Muscle of back (tissue), 11 donors: ENCODE measurements around the gene NOXO1. TPM values are rescaled to one million over a fixed set of nuclear protein-coding genes. Genes with fewer than 3 reads are reported as not detected.
"Not testable (repeated sequence)": the region's sequence is repeated elsewhere in the genome, so short reads cannot be mapped to it uniquely, and the experiment has no call there.

Experiments
- DNase-seq, 3 donors: peaks; one replicate each; pipeline versions ENCODE4 v3.0.0 to v3.0.0-alpha.2; 2013
- polyA plus RNA-seq, 10 donors: library from polyadenylated mRNA; unstranded; fragments of 120-200 nt; gene quantifications; one replicate each; pipeline ENCODE4 v1.2.1, GENCODE V29; 2013; ENCODE audit not compliant: insufficient read length in 10 of 10

NOXO1 gene
- polyA plus RNA-seq, 10 donors: 0.18 to 1.5 (median 0.77) TPM

DNA sequence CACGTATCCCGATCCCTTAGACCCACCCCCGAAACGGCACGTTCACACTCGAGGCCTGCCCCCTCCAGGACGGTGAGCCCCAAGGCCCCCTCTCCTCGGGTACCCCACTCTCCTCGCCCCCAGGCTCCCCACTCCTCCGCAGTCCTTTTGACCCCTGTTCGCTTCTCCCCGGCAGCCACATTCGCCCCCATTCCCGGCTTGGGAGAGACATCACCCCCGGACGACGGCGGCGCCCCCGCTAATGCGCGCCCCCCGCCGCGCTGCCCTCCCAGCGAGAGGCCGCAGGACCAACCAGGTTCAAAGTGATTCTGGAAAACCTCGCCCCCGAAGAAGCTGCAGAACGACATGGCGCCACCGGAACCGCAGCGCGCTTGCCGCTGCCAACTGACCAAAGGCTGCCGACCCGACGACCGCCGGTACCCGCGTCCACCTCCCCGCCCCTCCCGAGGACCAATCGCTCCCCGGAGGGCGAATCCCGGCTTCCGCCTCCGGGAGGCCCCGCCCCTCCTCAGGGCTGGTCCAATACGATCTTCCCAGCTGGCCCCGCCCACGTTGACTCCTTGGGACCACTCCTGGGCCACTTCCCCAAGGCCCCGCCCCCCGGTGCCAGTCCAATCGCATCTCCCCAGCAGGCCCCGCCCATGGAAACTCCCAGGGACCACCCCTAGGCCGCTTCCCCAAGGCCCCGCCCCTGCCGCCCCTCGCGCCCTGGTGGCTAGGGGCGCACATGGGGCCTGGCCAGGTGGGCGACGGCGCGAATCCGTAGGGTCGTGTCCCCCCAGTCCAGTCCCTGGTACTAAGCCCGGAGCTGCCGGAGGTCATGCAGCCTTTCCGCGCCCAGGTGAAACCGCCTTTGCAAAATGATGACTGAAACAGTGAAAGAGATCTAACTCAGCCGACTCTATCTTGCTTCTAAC lies 38.2 kb downstream of the NOXO1 start, which contains the start of gene MSRB1:
Gene MSRB1 (minus strand): TSS at position 390 of the 917 bp plus-strand sequence. CDS start 43 bp downstream, at position 347.
- DNase-seq: peak; percentile 98 to 99 (median 98)

DNA sequence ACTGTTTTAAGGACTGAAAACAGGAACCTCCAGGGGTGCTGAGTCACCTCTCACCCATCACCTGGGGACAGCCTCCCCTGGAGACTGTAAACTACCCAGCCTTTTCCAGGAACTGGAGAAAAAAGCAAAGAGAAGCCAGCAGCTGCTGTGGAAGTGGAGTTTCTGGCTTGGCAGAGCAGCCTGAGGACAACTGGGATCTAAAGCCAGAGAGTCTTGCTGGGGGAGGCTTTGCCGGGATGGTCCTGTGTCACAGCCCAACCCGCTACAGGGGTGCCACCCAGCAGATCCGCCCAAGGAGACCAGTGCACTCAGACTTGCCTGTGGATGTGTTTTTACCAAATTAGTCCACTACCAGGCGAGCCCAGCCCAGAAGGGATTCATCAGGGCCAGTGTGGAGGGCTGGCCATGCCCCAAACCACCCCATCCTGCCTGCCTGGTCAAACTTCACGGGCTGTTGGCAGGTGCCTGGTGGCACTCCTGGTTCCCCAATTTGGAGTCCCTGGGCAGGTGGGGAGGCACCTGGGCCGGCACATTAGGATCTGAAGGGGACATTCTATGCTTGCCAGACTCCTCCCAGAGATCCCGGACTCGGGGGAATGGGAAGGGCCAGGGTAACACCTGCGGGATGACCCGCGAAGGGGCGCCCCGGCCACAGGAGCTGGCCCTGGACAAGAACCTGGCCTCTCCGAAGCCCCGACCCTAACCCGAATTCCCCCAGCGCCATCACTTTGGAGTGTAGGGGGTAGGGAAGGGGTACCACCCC lies 39.0 kb downstream of the NOXO1 start:
- DNase-seq: no peak

DNA sequence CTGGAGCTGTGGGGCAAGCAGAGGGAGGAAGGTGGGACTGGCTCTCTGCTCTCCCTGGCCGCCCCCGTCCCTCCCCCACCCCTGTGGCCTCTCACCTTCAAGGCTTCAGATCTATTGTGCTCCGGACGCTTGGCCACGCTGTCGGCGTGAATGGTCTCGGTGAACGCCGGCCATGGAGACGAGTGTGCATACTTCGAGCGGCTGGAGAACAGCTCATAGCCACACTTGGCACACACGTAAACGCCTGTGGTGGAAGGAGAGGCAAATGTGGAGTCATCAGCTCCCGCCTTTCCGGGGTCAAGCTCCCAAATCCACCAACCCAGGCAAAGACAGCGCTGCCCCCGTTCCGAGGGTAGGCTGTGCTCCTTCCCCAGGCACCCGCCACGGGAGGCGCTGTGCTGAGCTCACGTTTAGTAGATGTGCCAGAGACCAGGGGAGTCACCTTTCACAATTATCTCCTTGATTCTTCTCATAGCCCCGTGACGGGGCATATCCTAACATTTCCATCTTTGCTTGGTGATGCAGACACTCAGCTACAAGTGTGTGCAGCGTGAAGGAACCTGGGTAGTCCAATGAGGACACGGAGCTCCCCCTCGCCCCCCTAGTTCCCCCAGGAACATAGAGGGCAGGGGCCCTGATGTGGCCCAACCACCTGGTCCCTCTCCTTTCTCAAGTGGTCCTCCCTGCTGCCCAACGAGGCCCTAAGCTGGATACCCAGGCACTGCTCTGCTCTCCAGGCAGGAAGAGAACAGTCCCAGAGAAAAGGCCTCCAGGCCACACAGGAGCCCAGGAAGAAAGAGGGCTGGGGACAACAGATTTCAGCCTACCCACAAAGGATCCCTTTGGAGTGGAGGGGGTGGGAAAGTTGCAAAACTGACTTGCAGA lies 39.9 kb downstream of the NOXO1 start:
- no peak for DNase-seq

DNA sequence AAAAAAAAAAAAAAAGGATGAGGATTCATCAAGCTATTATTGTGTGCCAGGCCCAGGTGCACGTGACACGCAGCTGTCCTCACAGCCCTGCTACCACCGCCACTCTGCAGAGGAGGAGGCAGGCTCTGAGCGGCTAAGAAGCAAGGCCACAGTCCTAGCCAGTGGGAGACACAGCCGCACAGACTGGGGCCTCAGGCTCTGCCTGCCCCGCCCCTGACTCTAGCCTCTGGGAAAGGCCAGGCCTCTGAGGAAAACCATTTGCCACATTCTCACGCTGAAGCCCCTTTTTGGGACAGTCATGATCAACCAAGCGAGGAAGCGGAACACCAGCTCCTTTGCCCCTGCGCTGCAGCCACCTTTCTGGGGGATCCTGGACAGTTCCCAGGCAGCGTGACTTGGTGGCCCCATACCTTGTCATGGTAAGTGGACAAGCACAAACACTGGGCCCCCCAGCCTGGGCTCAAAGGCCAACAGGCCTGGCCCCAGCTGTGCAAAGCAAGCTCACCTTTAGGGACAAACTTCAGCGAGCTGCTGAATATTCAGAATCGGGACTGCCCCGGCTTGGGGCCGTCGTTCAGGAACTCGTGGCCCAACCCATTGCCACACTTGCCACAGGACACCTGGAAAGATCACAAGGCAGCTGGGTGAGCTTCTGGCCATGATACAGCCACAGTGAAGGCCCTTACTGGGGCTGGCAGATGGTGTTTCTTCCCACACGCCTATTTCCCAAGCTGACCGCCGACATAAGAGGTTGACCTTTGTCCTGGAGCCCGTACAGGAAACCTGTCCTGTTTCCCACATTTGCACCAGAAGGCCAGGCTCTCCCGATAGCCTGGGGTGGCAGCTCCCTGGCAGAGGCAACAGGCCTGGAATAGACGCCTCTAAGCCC lies 40.8 kb downstream of the NOXO1 start:
- DNase-seq: no peak

DNA sequence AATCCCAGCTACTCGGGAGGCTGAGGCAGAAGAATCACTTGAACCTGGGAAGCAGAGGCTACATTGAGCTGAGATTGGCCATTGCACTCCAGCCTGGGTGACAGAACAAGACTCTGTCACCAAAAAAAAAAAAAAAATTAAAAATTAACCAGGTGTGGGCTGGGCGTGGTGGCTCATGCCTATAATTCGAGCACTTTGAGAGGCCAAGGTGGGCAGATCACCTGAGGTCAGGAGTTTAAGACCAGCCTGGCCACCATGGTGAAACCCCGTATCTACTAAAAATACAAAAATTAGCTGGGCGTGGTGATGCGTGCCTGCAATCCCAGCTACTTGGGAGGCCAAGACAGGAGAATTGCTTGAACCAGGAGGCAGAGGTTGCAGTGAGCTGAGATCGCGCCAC lies 41.4 kb downstream of the NOXO1 start:
- DNase-seq: not testable (repeated sequence)

DNA sequence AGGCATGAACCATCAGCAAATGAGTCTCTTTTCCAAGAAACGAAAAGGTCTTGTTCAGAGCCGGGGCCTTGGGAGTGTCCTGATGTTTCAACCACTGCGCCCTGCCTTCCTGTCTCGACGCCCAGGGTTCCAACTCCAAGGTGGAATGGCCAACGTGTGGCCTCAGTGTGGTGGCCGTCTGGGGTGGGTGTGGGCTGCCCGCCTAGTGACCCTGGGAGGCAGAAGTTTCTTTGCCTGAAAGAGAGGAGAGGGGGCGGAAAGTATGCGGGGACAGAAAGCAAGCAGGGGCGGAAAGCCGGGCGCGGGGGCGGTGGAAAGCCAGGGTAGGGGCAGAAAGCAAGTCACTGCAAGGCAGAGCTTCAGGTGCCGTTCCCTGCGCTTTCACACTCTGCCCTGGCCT lies 42.4 kb downstream of the NOXO1 start:
- no peak for DNase-seq

DNA sequence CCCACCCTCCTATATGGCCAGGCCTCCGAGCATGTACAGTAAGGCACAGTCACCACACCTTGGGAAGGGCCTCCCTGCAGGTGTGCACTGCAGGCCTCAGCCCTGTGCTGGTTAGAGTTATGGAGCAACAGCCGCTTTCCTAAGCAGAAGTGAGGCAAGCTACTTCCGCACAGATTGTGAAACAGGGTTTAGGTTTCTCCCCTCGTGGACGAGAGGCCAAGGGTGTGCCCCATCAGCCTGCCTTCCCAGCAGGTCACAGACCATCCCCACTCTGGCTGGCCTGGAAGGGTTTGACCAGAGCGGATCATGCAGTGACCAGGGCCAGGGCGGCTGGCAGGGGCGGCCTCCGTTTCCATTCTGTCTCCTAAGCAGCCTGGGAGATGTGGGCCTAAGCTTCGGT lies 43.0 kb downstream of the NOXO1 start:
- no peak for DNase-seq

DNA sequence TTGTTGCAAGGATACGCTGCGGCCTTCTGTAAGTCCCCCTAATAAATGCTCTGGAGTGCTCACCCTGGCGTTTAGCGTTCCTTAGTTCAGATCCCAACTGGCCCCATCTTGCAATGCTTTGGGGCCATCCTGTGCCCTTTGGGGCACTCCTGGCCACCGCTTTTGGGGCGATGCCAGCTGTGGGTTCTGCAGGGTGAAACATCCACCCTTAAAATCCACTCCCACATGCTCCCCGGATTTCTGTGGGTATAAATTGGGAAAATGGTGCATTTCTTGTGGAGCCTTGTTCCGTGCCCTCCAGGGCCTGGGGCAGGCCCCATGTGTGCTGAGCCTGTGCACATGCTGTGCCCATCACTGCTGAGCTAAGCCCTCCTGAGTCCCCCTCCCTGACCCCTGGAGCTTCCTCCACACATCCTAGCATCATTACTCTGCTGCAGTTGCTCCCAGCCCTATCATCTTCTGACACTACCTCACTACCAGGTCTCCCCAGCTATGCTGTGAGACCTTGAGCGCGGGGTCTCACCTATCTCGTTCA lies 44.3 kb downstream of the NOXO1 start:
- no peak for DNase-seq

DNA sequence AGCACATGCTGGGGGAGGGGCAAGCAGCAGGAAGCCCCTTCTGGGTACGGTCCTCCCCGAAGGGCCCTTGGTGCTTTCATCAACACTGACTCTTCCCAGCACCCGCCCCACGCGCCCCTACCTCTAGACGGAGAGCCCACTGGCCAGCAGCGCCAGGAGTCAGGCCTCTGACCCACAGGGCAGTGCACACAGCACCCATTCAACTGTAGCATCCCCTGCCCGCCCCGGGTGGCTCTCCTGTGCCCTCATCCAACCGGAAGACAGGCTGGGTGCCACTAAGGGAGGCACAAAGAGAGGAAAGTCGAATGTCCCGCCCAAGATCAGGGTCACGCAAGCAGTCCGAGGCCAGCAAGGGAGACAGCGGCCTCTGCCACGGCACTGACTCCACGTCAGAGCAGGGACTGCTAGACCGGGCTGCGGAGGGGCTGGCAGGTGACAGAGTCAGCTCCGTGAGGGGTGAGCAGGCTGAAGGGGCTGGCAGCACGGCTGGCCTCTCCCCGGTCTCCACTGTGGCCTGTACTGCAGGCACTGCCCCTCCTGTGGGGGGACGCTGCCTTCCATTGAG lies 48.1 kb downstream of the NOXO1 start:
- no peak for DNase-seq

DNA sequence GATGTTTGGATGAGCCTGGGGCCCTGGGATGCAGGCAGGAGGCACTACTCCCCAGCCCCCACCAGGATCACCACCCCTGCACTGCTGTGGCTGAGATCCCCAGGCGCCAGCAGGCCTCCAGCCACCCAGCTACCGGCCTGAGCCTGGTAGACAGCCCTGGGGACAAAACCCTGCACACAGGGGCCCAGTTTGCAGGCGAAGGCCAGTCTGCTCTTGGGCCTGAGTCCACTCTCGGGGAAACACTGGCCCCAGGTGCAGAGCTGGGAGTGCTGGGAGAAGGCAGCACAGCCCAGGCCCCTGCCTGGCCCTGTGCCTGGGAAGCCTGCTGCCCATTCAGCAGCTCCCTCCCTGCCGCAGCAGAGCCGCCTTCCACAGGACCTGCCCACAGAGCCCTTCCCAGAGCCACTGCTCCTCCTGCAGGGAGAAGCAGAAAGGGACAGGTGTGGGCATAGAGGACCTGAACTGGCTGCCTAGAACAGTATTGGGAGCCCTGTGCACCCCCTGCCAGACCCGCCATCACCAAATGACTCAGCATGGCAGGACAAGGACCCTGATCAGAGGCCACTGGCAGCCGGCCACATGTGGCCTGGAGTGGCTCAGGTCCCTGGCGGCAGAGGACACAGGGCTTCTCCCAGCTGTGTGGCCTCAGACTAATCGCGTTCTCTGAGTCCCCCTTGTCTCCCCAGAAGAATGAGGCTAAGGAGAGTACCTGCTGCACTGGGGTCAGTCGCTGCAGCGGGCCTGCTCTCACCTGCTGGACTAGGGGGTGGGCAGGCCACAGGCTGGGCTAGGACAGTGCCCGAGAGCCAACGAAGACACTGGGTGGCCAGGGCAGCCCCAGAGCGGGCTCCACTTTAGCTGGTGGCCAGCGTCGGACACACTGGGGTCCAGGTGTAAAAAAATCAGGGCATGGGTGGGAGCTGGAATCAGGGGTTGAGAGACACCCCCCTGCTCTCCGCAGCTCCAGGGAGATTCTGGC lies 48.9 kb downstream of the NOXO1 start:
- DNase-seq: no peak

DNA sequence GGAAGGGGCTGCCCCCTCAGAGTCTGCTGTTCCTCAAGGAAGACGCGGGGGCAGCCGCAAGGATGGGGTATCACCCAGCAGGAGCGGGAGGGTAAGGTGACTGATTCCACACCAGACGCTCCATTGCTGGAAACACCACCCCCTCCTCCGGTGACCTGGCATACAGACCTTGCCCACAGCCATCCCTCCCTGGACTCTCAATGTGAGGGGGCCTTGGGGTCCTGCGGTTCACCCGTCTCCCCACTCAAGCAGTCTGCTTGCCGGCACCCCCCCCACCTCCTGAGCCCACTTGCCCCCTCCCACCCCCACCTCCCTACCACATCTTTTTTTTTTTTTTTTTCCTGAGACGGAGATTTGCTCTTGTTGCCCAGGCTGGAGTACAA lies 50.9 kb downstream of the NOXO1 start:
- no peak for DNase-seq

DNA sequence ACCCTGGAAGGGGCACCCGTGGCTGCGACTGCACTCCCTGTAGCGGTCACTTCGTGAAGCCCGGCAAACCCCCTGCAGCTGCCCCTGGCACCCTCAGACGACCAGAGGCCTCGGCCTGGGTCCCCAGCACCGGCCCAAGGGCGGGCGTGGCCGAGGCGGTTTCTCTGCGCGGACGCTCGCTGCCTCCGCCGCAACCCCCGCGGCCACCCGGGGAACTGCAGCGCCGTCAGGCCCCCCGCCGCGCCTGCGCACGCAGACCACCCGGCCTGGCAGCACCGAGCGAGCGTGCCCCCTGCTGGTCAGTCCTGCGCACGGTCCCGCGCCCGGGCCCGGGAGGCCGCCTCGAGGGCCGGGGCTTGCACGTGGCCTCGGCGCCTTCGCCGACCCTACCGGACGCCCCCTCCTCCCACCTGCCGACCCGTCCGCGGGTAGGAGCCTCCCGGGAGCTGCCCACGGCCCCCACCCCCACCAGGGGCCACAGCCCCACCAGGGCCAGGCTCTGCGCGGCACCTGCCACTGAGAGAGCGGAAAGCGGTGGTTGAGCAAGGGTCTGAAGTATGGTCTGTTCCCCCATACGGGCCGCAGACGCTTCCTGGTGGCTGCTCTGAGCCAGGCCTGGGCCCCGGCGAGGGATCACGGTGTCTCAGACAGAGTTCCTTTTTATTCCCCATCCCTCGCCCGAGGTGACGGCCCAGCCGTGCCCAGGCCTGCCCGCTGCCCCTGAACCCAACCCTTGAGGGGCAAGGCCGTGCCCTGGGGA lies 51.5 kb downstream of the NOXO1 start:
- peak; percentile 81 to 94 (median 91) for DNase-seq

DNA sequence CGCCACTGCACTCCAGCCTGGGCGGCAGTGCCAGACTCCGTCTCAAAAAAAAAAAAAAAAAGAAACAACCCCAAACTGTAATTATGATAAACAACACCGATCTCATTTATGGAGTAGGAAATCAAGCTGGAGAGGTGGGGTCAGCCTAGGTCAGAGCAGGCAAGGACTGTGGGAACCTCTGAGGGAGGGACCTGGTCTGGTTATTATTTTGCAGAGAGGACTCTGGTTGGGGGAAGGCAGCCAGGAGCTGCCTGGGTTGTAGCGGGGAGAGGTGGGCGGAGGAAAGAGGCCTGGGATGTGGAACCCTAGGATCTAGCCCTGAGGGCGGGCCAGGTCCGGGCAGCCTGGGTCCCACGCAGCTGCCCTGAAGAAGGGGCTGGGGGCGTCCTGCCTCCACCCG lies 52.2 kb downstream of the NOXO1 start:
- peak in 1 of 3 donors; percentile 63 for DNase-seq

Other genes starting within 250 kb of the NOXO1 start
- 10 to 100 TPM; 11.2 to 33.1 (median 17.3) TPM for gene NME3, start 209.9 kb downstream of the NOXO1 start, polyA plus RNA-seq
- gene EME2, start 208.7 kb downstream of the NOXO1 start, polyA plus RNA-seq: 1 to 10 TPM; 3.5 to 8.5 (median 5.5) TPM
- gene MRPS34, start 208.3 kb downstream of the NOXO1 start, polyA plus RNA-seq: 10 to 100 TPM; 31.4 to 56.5 (median 38.5) TPM
- gene SPSB3, start 198.9 kb downstream of the NOXO1 start, polyA plus RNA-seq: 10 to 100 TPM; 15.3 to 24.8 (median 22.5) TPM
- gene NUBP2, start 198.5 kb downstream of the NOXO1 start, polyA plus RNA-seq: 10 to 100 TPM; 28.6 to 49.6 (median 35.7) TPM
- gene IGFALS, start 187.8 kb downstream of the NOXO1 start, polyA plus RNA-seq: under 1 TPM in 9 of 10 donors, not detected in 1; 0.21 to 0.49 (median 0.26) TPM
- 10 to 100 TPM; 28.9 to 45.3 (median 35.9) TPM for gene HAGH, start 154.6 kb downstream of the NOXO1 start, polyA plus RNA-seq
- 10 to 100 TPM; 14.5 to 25.5 (median 18.7) TPM for gene FAHD1, start 154.3 kb downstream of the NOXO1 start, polyA plus RNA-seq
- 1 to 10 TPM in 1 of 10 donors, under 1 TPM in 8, not detected in 1; 0.08 to 2.4 (median 0.50) TPM for gene MEIOB, start 109.3 kb downstream of the NOXO1 start, polyA plus RNA-seq
- gene HS3ST6, start 63.1 kb downstream of the NOXO1 start, polyA plus RNA-seq: 1 to 10 TPM in 2 of 10 donors, not detected in 8; 1.6 to 4.3 TPM
- 10 to 100 TPM; 17.6 to 40.8 (median 27.6) TPM for gene MSRB1, start 38.3 kb downstream of the NOXO1 start, polyA plus RNA-seq
- 10 to 100 TPM in 9 of 10 donors, 1 to 10 TPM in 1; 9.1 to 73.5 (median 46.2) TPM for gene RPL3L, start 26.8 kb downstream of the NOXO1 start, polyA plus RNA-seq
- gene NDUFB10, start 21.9 kb downstream of the NOXO1 start, polyA plus RNA-seq: 100 to 1,000 TPM; 111 to 148 (median 127) TPM
- 1,000 to 10,000 TPM; 2,391 to 3,374 (median 3,214) TPM for gene RPS2, start 16.6 kb downstream of the NOXO1 start, polyA plus RNA-seq
- gene RNF151, start 14.6 kb downstream of the NOXO1 start, polyA plus RNA-seq: not detected
- gene TBL3, start 9.4 kb downstream of the NOXO1 start, polyA plus RNA-seq: 10 to 100 TPM; 18.7 to 35.0 (median 27.8) TPM
- gene GFER, start 2.7 kb upstream of the NOXO1 start, polyA plus RNA-seq: 10 to 100 TPM; 12.4 to 18.7 (median 15.5) TPM
- 1 to 10 TPM in 5 of 10 donors, under 1 TPM in 5; 0.46 to 2.1 (median 0.98) TPM for gene SYNGR3, start 8.5 kb upstream of the NOXO1 start, polyA plus RNA-seq
- gene ZNF598, start 28.4 kb upstream of the NOXO1 start, polyA plus RNA-seq: 10 to 100 TPM; 13.7 to 25.1 (median 18.8) TPM
- 1 to 10 TPM in 6 of 10 donors, under 1 TPM in 4; 0.59 to 4.1 (median 1.3) TPM for gene NPW, start 38.3 kb upstream of the NOXO1 start, polyA plus RNA-seq
- gene NHERF2, start 45.4 kb upstream of the NOXO1 start, polyA plus RNA-seq: 10 to 100 TPM; 28.3 to 62.6 (median 36.9) TPM
- gene NTHL1, start 66.4 kb upstream of the NOXO1 start, polyA plus RNA-seq: 10 to 100 TPM in 5 of 10 donors, 1 to 10 TPM in 5; 7.4 to 16.9 (median 10.3) TPM
- 100 to 1,000 TPM in 1 of 10 donors, 10 to 100 TPM in 9; 62.2 to 104 (median 75.1) TPM for gene TSC2, start 66.5 kb upstream of the NOXO1 start, polyA plus RNA-seq
- gene PKD1, start 154.4 kb upstream of the NOXO1 start, polyA plus RNA-seq: 100 to 1,000 TPM in 9 of 10 donors, 10 to 100 TPM in 1; 86.8 to 161 (median 120) TPM
- gene RAB26, start 167.2 kb upstream of the NOXO1 start, polyA plus RNA-seq: 1 to 10 TPM in 3 of 10 donors, under 1 TPM in 7; 0.33 to 1.7 (median 0.53) TPM
- gene TRAF7, start 174.3 kb upstream of the NOXO1 start, polyA plus RNA-seq: 10 to 100 TPM; 37.8 to 52.6 (median 44.7) TPM
- 1 to 10 TPM in 9 of 10 donors, under 1 TPM in 1; 0.94 to 2.7 (median 1.5) TPM for gene CASKIN1, start 215.1 kb upstream of the NOXO1 start, polyA plus RNA-seq
- 10 to 100 TPM; 24.4 to 38.7 (median 30.7) TPM for gene MLST8, start 224.0 kb upstream of the NOXO1 start, polyA plus RNA-seq
- 1 to 10 TPM; 3.5 to 8.0 (median 5.4) TPM for gene BRICD5, start 229.4 kb upstream of the NOXO1 start, polyA plus RNA-seq
- gene PGP, start 233.4 kb upstream of the NOXO1 start, polyA plus RNA-seq: 10 to 100 TPM; 11.2 to 15.4 (median 13.4) TPM
- gene E4F1, start 242.1 kb upstream of the NOXO1 start, polyA plus RNA-seq: 10 to 100 TPM in 8 of 10 donors, 1 to 10 TPM in 2; 9.4 to 20.1 (median 12.8) TPM